Effector CD8-positive, alpha-beta T cell (primary cell): ENCODE data around the gene ILF2.
A peak's percentile ranks its signal among the peaks of the same experiment; 100 is the strongest.
"Not testable (repeated sequence)": the region's sequence is repeated elsewhere in the genome, so short reads cannot be mapped to it uniquely, and the experiment has no call there.

Experiments
- DNase-seq: peaks from one replicate; lab custom pipeline; 2025; lab: John Stamatoyannopoulos, UW
- total RNA-seq, 4 experiments: gene quantifications; one replicate each; lab custom pipeline; 2026; lab: John Stamatoyannopoulos, UW

Gene ILF2
- total RNA-seq: 123 to 340 (median 165) reads per million in 4 experiments

DNA sequence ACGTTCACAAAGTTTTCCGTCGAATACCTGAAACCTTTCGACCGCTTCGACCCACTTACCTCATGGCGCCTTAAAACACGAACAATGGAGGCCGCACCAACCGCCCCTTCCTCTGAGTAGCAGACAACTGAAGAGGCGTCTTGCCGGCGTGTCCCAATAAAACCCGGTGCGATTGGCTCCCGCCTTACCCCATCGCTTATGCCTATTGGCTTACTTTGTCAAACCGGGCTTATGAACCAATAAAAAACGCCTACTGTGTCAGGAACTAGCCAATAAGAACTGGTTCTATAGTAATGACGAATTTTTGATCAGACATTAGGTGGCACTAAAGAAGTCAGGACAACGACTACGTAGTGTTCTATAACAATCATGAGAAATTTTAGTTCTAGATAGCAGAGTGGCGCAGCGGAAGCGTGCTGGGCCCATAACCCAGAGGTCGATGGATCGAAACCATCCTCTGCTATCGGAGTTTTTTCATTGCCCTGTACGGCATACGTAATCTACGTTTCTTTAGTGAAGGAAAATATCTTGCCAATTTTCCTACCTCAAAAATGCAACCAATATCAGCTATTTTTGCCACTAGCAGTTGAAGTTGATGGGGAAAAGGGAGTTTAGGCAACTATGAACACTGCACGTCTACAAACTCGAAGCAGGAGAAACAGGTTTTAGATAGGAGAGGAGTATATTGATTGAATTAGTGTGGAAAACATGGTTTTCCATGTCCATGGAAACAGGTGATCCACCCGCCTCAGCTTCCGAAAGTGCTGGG is at the start of gene ILF2:
Gene ILF2 (minus strand): TSS at position 135 of the 769 bp plus-strand sequence. CDS start 71 bp downstream, at position 64.
- DNase-seq: peak; percentile 94

DNA sequence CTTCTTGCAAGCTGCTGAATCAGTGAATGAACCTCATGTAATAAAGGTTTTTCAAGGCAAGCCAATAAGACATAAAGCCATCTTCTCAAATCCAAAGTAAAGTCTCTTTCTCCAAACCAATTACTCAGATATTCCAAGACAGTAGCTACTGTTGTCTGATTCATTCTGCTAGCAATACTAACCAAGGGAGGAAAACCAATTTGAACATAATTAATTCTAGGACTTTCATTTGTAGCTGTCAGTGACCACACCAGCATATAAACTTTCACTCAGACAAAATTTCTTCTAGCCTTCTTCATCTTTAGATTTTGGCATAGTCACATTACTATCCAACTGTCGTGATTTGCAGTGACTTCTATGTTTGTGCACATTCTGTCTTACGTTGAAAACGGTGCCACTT is 46.5 kb upstream of the ILF2 start:
- no peak for DNase-seq

GRCh38 chr1:153716211-153716610 is 45.4 kb upstream of the ILF2 start:
- DNase-seq: not testable (repeated sequence)

DNA sequence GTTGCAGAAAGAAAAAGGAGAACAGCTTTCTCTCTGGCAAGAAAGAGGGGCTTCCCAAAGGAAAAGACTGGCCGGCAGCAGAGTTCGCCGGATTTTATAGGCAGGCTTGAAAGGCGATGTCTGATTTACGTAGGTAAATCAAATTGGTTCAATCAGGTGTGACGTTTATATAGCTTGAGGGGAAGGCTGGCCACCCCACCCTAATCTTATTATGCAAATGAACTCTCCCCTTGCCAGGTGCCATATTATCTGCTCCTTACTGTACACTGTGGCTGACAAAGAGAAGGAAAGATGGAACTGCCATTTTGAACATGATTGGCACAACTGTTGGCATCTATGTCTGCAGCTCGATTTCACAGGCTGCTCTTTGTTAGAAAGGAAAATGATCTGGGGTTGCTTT is 40.2 kb upstream of the ILF2 start:
- DNase-seq: no peak

DNA sequence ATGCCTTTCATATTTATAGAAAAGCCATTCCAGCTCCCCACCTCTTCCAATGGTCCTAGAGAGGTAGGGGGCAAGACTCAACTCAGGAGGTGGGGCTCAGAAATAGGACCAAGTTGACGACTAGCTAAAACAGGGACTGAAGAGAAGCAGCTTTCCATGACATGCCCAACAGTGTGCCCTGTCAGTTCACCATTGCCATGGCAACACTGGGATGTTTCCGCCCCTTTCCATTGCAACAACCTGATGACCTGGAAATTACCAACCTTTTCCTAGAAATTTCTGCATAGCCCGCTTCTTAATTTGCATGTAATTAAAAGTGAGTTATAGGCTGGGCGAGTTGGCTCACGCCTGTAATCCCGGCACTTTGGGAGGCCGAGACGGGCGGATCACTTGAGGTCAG is 34.7 kb upstream of the ILF2 start:
- DNase-seq: no peak

GRCh38 chr1:153699768-153700167 is 29.0 kb upstream of the ILF2 start:
- DNase-seq: no peak

- DNase-seq: no peak
These were observed 28.3 kb upstream of the ILF2 start for GRCh38 chr1:153698923-153699714.

- no peak for DNase-seq
These were observed 27.5 kb upstream of the ILF2 start for GRCh38 chr1:153698020-153698922.

- DNase-seq: no peak
These were observed 26.6 kb upstream of the ILF2 start for GRCh38 chr1:153697191-153698019.

DNA sequence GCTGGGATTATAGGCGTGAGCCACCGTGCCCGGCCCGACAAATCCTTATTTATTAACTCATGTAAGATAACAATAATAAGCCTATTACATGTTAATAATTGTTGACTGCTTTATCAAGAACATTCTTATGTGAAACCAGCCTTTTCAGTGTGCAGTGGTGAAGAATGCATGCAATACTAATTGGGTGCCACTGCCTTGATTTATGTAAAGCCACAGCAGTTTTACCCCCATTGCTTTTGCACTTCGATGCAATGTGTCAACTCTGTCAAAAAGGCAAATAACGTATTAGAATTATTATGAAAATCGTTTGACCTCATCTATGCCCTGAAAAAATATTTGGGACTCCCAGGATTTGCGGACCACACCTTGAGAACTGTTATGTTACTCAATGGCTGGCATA is 25.9 kb upstream of the ILF2 start:
- no peak for DNase-seq

GRCh38 chr1:153693466-153693865 is 22.7 kb upstream of the ILF2 start:
- DNase-seq: no peak

GRCh38 chr1:153688736-153689328 is 18.0 kb upstream of the ILF2 start:
- no peak for DNase-seq

DNA sequence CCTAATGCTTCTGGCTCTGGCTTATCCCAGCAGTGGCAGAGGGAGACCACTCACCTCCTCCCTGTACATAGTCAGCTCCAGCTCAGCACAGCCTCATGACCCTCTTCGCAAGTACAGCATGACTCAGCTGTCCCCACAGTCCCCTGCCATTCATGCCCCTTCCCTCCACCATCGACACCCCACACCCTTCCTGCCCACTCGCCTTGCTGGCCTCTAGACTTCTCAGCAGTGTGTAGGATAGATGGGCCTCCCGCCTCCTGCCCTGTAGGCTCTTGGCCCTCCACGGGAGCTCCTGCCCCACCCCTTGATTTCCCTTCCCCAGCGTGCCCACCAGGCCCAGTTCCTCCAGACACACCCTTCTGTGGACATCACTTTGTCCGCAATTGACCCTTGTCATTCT is 17.5 kb upstream of the ILF2 start:
- no peak for DNase-seq

- DNase-seq: no peak
These were observed 16.7 kb upstream of the ILF2 start for GRCh38 chr1:153687346-153688125.

GRCh38 chr1:153685544-153686340 is 14.9 kb upstream of the ILF2 start:
- DNase-seq: no peak

DNA sequence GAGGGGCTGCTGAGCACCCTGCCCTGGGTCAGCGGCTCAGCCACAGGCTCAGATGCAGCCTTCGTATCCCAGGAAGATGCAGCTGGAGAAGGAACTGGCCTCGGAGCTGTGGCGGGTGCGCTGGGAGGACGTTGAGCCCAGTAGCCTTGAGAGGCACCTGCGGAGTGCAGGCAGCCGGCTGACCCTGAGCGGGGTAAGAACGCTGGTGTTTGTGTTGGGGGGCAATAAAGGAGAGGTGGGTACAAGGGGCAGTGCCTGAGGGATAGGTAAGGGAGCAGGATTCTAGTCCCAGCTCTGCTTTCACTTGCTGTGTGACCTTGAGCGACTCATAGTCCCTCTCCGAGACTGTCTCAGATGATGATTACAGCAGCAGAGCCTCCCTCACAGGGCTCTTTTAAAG is 14.1 kb upstream of the ILF2 start:
- no peak for DNase-seq

GRCh38 chr1:153683854-153684253 is 13.1 kb upstream of the ILF2 start:
- DNase-seq: no peak

DNA sequence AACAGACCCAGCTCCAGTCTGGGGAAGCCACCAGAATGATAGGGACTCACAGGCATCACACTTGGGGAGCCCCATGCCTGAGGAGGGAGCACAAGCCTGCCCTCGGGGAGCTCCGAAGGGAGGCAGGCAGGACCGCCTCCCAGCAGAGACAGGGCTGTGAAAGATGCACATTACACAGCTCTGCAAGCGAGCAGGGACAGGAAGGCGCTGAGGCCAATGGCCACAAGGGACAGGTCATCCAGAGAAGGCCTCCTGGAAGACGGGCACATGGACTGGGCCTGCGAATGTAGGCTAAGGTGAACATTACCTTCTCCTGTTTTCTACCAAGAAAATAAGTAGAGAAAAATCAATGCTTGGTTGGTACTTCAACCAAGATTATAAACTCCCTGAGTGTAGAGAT is 11.9 kb upstream of the ILF2 start:
- DNase-seq: no peak

- DNase-seq: no peak
These were observed 9.3 kb upstream of the ILF2 start for GRCh38 chr1:153680120-153680403.
